SK-N-SH treated with all-trans-retinoic acid at 6 μM for 48 hours (cell line): ENCODE results near the gene PLCE1.

Experiments used
- ATAC-seq: fragments of 200-7000 bp; cut with Tn5 transposase; 3 replicates; pipeline ENCODE4 v1.9.1; 2020; ENCODE audit warnings: mild to moderate bottlenecking, moderate library complexity
- ARNTL ChIP-seq: fragments of 450-650 bp; formaldehyde crosslinking; IDR thresholded peaks from 2 replicates; pipeline ENCODE4 v1.5.0; 2020; ENCODE audit warnings: low read depth, mild to moderate bottlenecking, moderate library complexity, borderline replicate concordance
- CREB5 ChIP-seq: fragments of 250-450 bp; sonication (Bioruptor Pico); IDR thresholded peaks from 2 replicates; pipeline ENCODE4 v1.5.1; 2020; ENCODE audit warnings: low read depth, mild to moderate bottlenecking, moderate library complexity
- CSDC2 ChIP-seq: fragments of 250-450 bp; sonication (Bioruptor Pico); IDR thresholded peaks from 2 replicates; pipeline ENCODE4 v1.5.0; 2020; ENCODE audit warnings: mild to moderate bottlenecking, moderate library complexity
- CSRNP3 ChIP-seq: fragments of 250-450 bp; sonication (Bioruptor Pico); IDR thresholded peaks from 2 replicates; pipeline ENCODE4 v1.5.1; 2021; ENCODE audit warnings: mild to moderate bottlenecking, moderate library complexity
- ESRRG ChIP-seq: fragments of 250-450 bp; sonication (Bioruptor Pico); IDR thresholded peaks from 2 replicates; pipeline ENCODE4 v1.6.1; 2021; ENCODE audit warnings: mild to moderate bottlenecking
- GLIS3 ChIP-seq: fragments of 250-450 bp; sonication (Bioruptor Pico); IDR thresholded peaks from 2 replicates; pipeline ENCODE4 v1.5.0; 2020; ENCODE audit warnings: mild to moderate bottlenecking, moderate library complexity
- ISL1 ChIP-seq: fragments of 250-450 bp; sonication (Bioruptor Pico); IDR thresholded peaks from 2 replicates; pipeline ENCODE4 v2.1.2; 2022; ENCODE audit warnings: mild to moderate bottlenecking, moderate library complexity
- OSR1 ChIP-seq: fragments of 250-450 bp; sonication (Bioruptor Pico); IDR thresholded peaks from 2 replicates; pipeline ENCODE4 v1.8.0; 2022; ENCODE audit warnings: moderate library complexity, mild to moderate bottlenecking, inconsistent platforms
- PATZ1 ChIP-seq: fragments of 250-450 bp; sonication (Bioruptor Pico); IDR thresholded peaks from 2 replicates; pipeline ENCODE4 v1.8.0; 2020; ENCODE audit warnings: mild to moderate bottlenecking, moderate library complexity, borderline replicate concordance
- POU6F1 ChIP-seq: fragments of 250-450 bp; sonication (Bioruptor Pico); IDR thresholded peaks from 2 replicates; pipeline ENCODE4 v1.8.0; 2021; ENCODE audit warnings: low read depth, mild to moderate bottlenecking, moderate library complexity, borderline replicate concordance
- PPARA ChIP-seq: fragments of 250-450 bp; sonication (Bioruptor Pico); IDR thresholded peaks from 2 replicates; pipeline ENCODE4 v1.5.0; 2020; ENCODE audit warnings: mild to moderate bottlenecking, borderline replicate concordance
- RARB ChIP-seq: fragments of 250-450 bp; sonication (Bioruptor Pico); IDR thresholded peaks from 2 replicates; pipeline ENCODE4 v1.8.0; 2021; ENCODE audit warnings: mild to moderate bottlenecking, moderate library complexity
- SNAI2 ChIP-seq: fragments of 250-450 bp; sonication (Bioruptor Pico); IDR thresholded peaks from 2 replicates; pipeline ENCODE4 v1.5.0; 2020; ENCODE audit warnings: mild to moderate bottlenecking, moderate library complexity
- TCF4 ChIP-seq: fragments of 250-450 bp; sonication (Bioruptor Pico); IDR thresholded peaks from 2 replicates; pipeline ENCODE4 v1.8.0; 2021; ENCODE audit warnings: mild to moderate bottlenecking, moderate library complexity, borderline replicate concordance
- TOX ChIP-seq: fragments of 250-450 bp; sonication (Bioruptor Pico); IDR thresholded peaks from 2 replicates; pipeline ENCODE4 v1.8.0; 2021; ENCODE audit warnings: mild to moderate bottlenecking, moderate library complexity, borderline replicate concordance
- TSHZ2 ChIP-seq: fragments of 250-450 bp; sonication (Bioruptor Pico); IDR thresholded peaks from 2 replicates; pipeline ENCODE4 v1.5.0; 2020; ENCODE audit warnings: mild to moderate bottlenecking, moderate library complexity
- ZC3H10 ChIP-seq: fragments of 250-450 bp; sonication (Bioruptor Pico); IDR thresholded peaks from 2 replicates; pipeline ENCODE4 v1.5.1; 2021; ENCODE audit warnings: mild to moderate bottlenecking, moderate library complexity
- ZFP3 ChIP-seq: fragments of 250-450 bp; sonication (Bioruptor Pico); IDR thresholded peaks from 2 replicates; pipeline ENCODE4 v1.5.0; 2020; ENCODE audit warnings: mild to moderate bottlenecking, moderate library complexity
- ZFP30 ChIP-seq: fragments of 450-650 bp; formaldehyde crosslinking; IDR thresholded peaks from 2 replicates; pipeline ENCODE4 v1.5.0; 2022; ENCODE audit warnings: mild to moderate bottlenecking, moderate library complexity
- ZNF70 ChIP-seq: fragments of 450-650 bp; formaldehyde crosslinking; IDR thresholded peaks from 2 replicates; pipeline ENCODE4 v1.5.0; 2020; ENCODE audit warnings: mild to moderate bottlenecking, moderate library complexity
- ZNF8 ChIP-seq: fragments of 450-650 bp; formaldehyde crosslinking; IDR thresholded peaks from 2 replicates; pipeline ENCODE4 v1.5.0; 2020; ENCODE audit warnings: mild to moderate bottlenecking, moderate library complexity

PLCE1 gene

GRCh38 chr10:93993782-93994437, at the start of gene PLCE1:
Gene PLCE1, plus strand, starts transcription at chr10:93993931. Its CDS starts 37,116 bp downstream, at chr10:94031047.
- ATAC-seq: peak; percentile 66
- TF ChIP-seq GLIS3 (CRISPR knock-in tag) (no peak), ZNF8 (no peak), ZFP30 (no peak), OSR1 (CRISPR knock-in tag) (no peak), RARB (CRISPR knock-in tag) (no peak), ISL1 (CRISPR knock-in tag) (no peak), TSHZ2 (no peak), PPARA (CRISPR knock-in tag) (no peak), CREB5 (CRISPR knock-in tag) (no peak), POU6F1 (CRISPR knock-in tag) (no peak), SNAI2 (no peak), ZNF70 (CRISPR knock-in tag) (no peak), PATZ1 (no peak), CSRNP3 (CRISPR knock-in tag) (no peak), ESRRG (CRISPR knock-in tag) (no peak), TCF4 (CRISPR knock-in tag) (no peak), ZC3H10 (CRISPR knock-in tag) (no peak), ZFP3 (CRISPR knock-in tag) (no peak), ARNTL (CRISPR knock-in tag) (no peak)

GRCh38 chr10:93945819-93946218, 47.9 kb upstream of the PLCE1 start:
- ATAC-seq: no peak
- TF ChIP-seq CSDC2 (CRISPR knock-in tag): no peak
- TF ChIP-seq CSRNP3 (CRISPR knock-in tag): no peak
- no peak for TF ChIP-seq TCF4 (CRISPR knock-in tag)
- no peak for TF ChIP-seq ZC3H10 (CRISPR knock-in tag)
- no peak for TF ChIP-seq TOX (CRISPR knock-in tag)
